Measurements from ENCODE around the gene TEDC2. TPM values are rescaled to one million over a fixed set of nuclear protein-coding genes. Genes with fewer than 3 reads are reported as not detected.
"Not testable (repeated sequence)": the region's sequence is repeated elsewhere in the genome, so short reads cannot be mapped to it uniquely, and the experiment has no call there.

Gene TEDC2
- total RNA-seq, 1 experiment from 2014 or later, result 21.1 TPM

GRCh38 chr16:2438121-2438520 is 21.8 kb upstream of the TEDC2 start:
- no peak for DNase-seq (ENCODE audit: low read depth)

GRCh38 chr16:2439598-2439997 is 20.3 kb upstream of the TEDC2 start:
- no peak for DNase-seq (ENCODE audit: low read depth)

GRCh38 chr16:2441143-2441804 is 18.6 kb upstream of the TEDC2 start:
- not testable (repeated sequence) for DNase-seq (ENCODE audit: low read depth)

GRCh38 chr16:2443555-2443954 is 16.4 kb upstream of the TEDC2 start:
- no peak for DNase-seq (ENCODE audit: low read depth)

- DNase-seq (ENCODE audit: low read depth), result no peak
Measured at GRCh38 chr16:2447920-2448583, 11.9 kb upstream of the TEDC2 start.

- DNase-seq (ENCODE audit: low read depth), result no peak
Measured at GRCh38 chr16:2449118-2449517, 10.8 kb upstream of the TEDC2 start.

- DNase-seq (ENCODE audit: low read depth), result no peak
Measured at GRCh38 chr16:2450535-2450934, 9.4 kb upstream of the TEDC2 start.

GRCh38 chr16:2450975-2451381 is 8.9 kb upstream of the TEDC2 start:
- no peak for DNase-seq (ENCODE audit: low read depth)

- DNase-seq (ENCODE audit: low read depth), result no peak
Measured at GRCh38 chr16:2451851-2452320, 8.0 kb upstream of the TEDC2 start.

- no peak for DNase-seq (ENCODE audit: low read depth)
Measured at GRCh38 chr16:2452650-2453049, 7.3 kb upstream of the TEDC2 start.

GRCh38 chr16:2455081-2455845 is 4.6 kb upstream of the TEDC2 start:
- DNase-seq (ENCODE audit: low read depth), result no peak

- no peak for DNase-seq (ENCODE audit: low read depth)
Measured at GRCh38 chr16:2456551-2457153, 3.3 kb upstream of the TEDC2 start.

- no peak for DNase-seq (ENCODE audit: low read depth)
Measured at GRCh38 chr16:2457267-2457666, 2.6 kb upstream of the TEDC2 start.

- DNase-seq (ENCODE audit: low read depth), result no peak
Measured at GRCh38 chr16:2457946-2458345, 2.0 kb upstream of the TEDC2 start.

GRCh38 chr16:2458887-2459646 is 842 bp upstream of the TEDC2 start:
- no peak for DNase-seq (ENCODE audit: low read depth)

GRCh38 chr16:2460391-2460713 is 443 bp downstream of the TEDC2 start:
- no peak for DNase-seq (ENCODE audit: low read depth)

- no peak for DNase-seq (ENCODE audit: low read depth)
Measured at GRCh38 chr16:2460916-2461315, 1.0 kb downstream of the TEDC2 start.

- DNase-seq (ENCODE audit: low read depth), result no peak
Measured at GRCh38 chr16:2462031-2462866, 2.3 kb downstream of the TEDC2 start.

GRCh38 chr16:2464333-2464732 is 4.4 kb downstream of the TEDC2 start:
- no peak for DNase-seq (ENCODE audit: low read depth)

GRCh38 chr16:2465653-2466415 is 5.9 kb downstream of the TEDC2 start:
- DNase-seq (ENCODE audit: low read depth), result no peak

All from Daoy (cell line).